IMR-90 (cell line): Measurements from ENCODE around the gene CCDC141. TPM values are rescaled to one million over a fixed set of nuclear protein-coding genes. Genes with fewer than 3 reads are reported as not detected.

Experiments used
- ATAC-seq: fragments of 200-7000 bp; cut with Tn5 transposase; 2 replicates; pipeline ENCODE4 v1.9.1; 2020; ENCODE audit warnings: low read depth, mild to moderate bottlenecking, moderate library complexity
- BruUV-seq: library from RNA; stranded (reverse); fragments of 400-500 nt; replicated peaks from 2 replicates; lab custom pipeline; 2021; lab: Mats Ljungman, UMichigan
- CTCF ChIA-PET: fragments of 300-600 bp; formaldehyde crosslinking; extraction: SDS; loops from one replicate; lab custom pipeline; 2021; ENCODE audit warnings: antibody characterized with exemption; lab: Yijun Ruan, JAX
- POLR2A ChIA-PET: fragments of 300-600 bp; sonication (Branson Sonifier 250); formaldehyde crosslinking; loops from one replicate; lab custom pipeline; 2022; ENCODE audit warnings: antibody characterized with exemption; ENCODE audit not compliant: unreplicated experiment; lab: Charles Lee
- DNase-seq: peaks from one replicate; pipeline ENCODE4 v3.0.0; 2013
- H2AFZ ChIP-seq: replicated peaks from 2 replicates; pipeline ENCODE3; 2013; ENCODE audit warnings: low read length, mild to moderate bottlenecking; ENCODE audit not compliant: poor library complexity
- H2AK5ac ChIP-seq: 2 replicates; pipeline ENCODE4 v1.6.1; 2013; ENCODE audit warnings: low read depth, low read length, inconsistent platforms
- H2AK9ac ChIP-seq: replicated peaks from 2 replicates; pipeline ENCODE3; 2013; ENCODE audit warnings: mild to moderate bottlenecking, low read depth, low read length, moderate library complexity; ENCODE audit not compliant: poor library complexity
- H2BK120ac ChIP-seq: 2 replicates; pipeline ENCODE4 v1.6.1; 2013; ENCODE audit warnings: low read depth, low read length, inconsistent platforms
- H2BK15ac ChIP-seq: 3 replicates; pipeline ENCODE4 v1.6.1; 2013; ENCODE audit warnings: low read depth, low read length, inconsistent platforms
- H2BK20ac ChIP-seq: 2 replicates; pipeline ENCODE4 v1.6.1; 2013; ENCODE audit warnings: low read depth, mild to moderate bottlenecking, inconsistent platforms, low read length, moderate library complexity
- H2BK5ac ChIP-seq: 2 replicates; pipeline ENCODE4 v1.6.1; 2013; ENCODE audit warnings: mild to moderate bottlenecking, low read depth, low read length, inconsistent platforms; ENCODE audit not compliant: poor library complexity, severe bottlenecking
- H3K14ac ChIP-seq: replicated peaks from 2 replicates; pipeline ENCODE4 v1.6.1; 2013; ENCODE audit warnings: low read depth, low read length, inconsistent platforms
- H3K18ac ChIP-seq: 2 replicates; pipeline ENCODE4 v1.6.1; 2013; ENCODE audit warnings: low read depth, low read length, control low read depth
- H3K23ac ChIP-seq: 2 replicates; pipeline ENCODE4 v1.6.1; 2013; ENCODE audit warnings: low read depth, low read length, inconsistent platforms
- H3K27ac ChIP-seq: 2 replicates; pipeline ENCODE4 v1.5.1; 2013; ENCODE audit warnings: mild to moderate bottlenecking, control low read depth, low read length; ENCODE audit not compliant: insufficient read depth
- H3K27me3 ChIP-seq: 2 replicates; pipeline ENCODE4 v1.6.1; 2013; ENCODE audit warnings: low read length; ENCODE audit not compliant: control insufficient read depth, insufficient read depth
- H3K36me3 ChIP-seq: 2 replicates; pipeline ENCODE4 v1.6.1; 2013; ENCODE audit warnings: low read length, mixed read lengths; ENCODE audit not compliant: control insufficient read depth, insufficient read depth
- H3K4ac ChIP-seq: 2 replicates; pipeline ENCODE4 v1.6.1; 2013; ENCODE audit warnings: low read depth, low read length, inconsistent platforms
- H3K4me1 ChIP-seq: 2 replicates; pipeline ENCODE4 v1.6.1; 2013; ENCODE audit warnings: low read length, mixed read lengths; ENCODE audit not compliant: control insufficient read depth, insufficient read depth
- H3K4me2 ChIP-seq: 2 replicates; pipeline ENCODE4 v1.6.1; 2013; ENCODE audit warnings: low read depth, mild to moderate bottlenecking, control low read depth, low read length, moderate library complexity
- H3K4me3 ChIP-seq: 2 replicates; pipeline ENCODE4 v1.5.1; 2013; ENCODE audit warnings: low read depth, mild to moderate bottlenecking, control low read depth, low read length, moderate library complexity; ENCODE audit not compliant: insufficient read depth
- H3K56ac ChIP-seq: 2 replicates; pipeline ENCODE4 v1.6.1; 2013; ENCODE audit warnings: low read length, inconsistent platforms; ENCODE audit not compliant: insufficient read depth; ENCODE audit errors: extremely low read depth
- H3K79me1 ChIP-seq, 2 experiments: 2 replicates each; pipeline ENCODE4 v1.6.1; 2013; ENCODE audit warnings: low read length in 2 of 2, inconsistent platforms in 1 of 2, low read depth in 1 of 2
- H3K9ac ChIP-seq: 2 replicates; pipeline ENCODE4 v1.6.1; 2013; ENCODE audit warnings: low read depth, low read length, control low read depth
- H3K9me1 ChIP-seq: 2 replicates; pipeline ENCODE4 v1.6.1; 2013; ENCODE audit warnings: low read length, inconsistent platforms; ENCODE audit not compliant: insufficient read depth
- H3K9me3 ChIP-seq: 2 replicates; pipeline ENCODE4 v1.6.1; 2013; ENCODE audit warnings: low read length; ENCODE audit not compliant: control insufficient read depth, insufficient read depth
- H4K20me1 ChIP-seq: 2 replicates; pipeline ENCODE4 v1.6.1; 2013; ENCODE audit warnings: low read length, inconsistent platforms; ENCODE audit not compliant: insufficient read depth
- H4K5ac ChIP-seq: 2 replicates; pipeline ENCODE4 v1.6.1; 2013; ENCODE audit warnings: mild to moderate bottlenecking, low read depth, low read length, control low read depth
- H4K8ac ChIP-seq, 2 experiments: 2 replicates each; pipeline ENCODE4 v1.6.1; 2013; ENCODE audit warnings: low read depth in 2 of 2, low read length in 2 of 2, control low read depth in 1 of 2, inconsistent platforms in 1 of 2
- H4K91ac ChIP-seq: 2 replicates; pipeline ENCODE4 v1.6.1; 2013; ENCODE audit warnings: low read depth, low read length, inconsistent platforms; ENCODE audit not compliant: insufficient read depth
- FOS ChIP-seq: fragments of 150-350 bp; IDR thresholded peaks from 2 replicates; pipeline ENCODE4 v1.6.1; 2016; ENCODE audit warnings: low read depth, low read length
- MAFK ChIP-seq: IDR thresholded peaks from 2 replicates; pipeline ENCODE4 v1.6.1; 2012; ENCODE audit warnings: low read depth, low read length, improper control_type of control experiment
- WGBS, 2 experiments: methylation state at CpG; one replicate each; pipeline versions ENCODE4 v1.1.5 to v1.1.7; 2013; ENCODE audit warnings: missing lambda C conversion rate in 2 of 2; ENCODE audit not compliant: insufficient read length in 1 of 2; ENCODE audit errors: extremely low coverage in 2 of 2; 5-methylcytosine and 5-hydroxymethylcytosine counted together
- dilution Hi-C: fragments of 300-500 bp; cut with HindIII; formaldehyde crosslinking; loops from one replicate; pipeline ENCODE4 v1.14.3; 2018; ENCODE audit warnings: low sequenced_read_pairs; ENCODE audit not compliant: unreplicated experiment
- in situ Hi-C: fragments of 300-500 bp; cut with MboI; formaldehyde crosslinking; loops from 3 replicates; pipeline ENCODE4 v1.14.3; 2019; ENCODE audit warnings: low sequenced_read_pairs, inconsistent platforms, mixed read lengths
- intact Hi-C: fragments of 100-400 bp; cut with micrococcal nuclease; formaldehyde crosslinking; loops from 2 replicates; pipeline ENCODE4 v1.10.0; 2022
- polyA plus RNA-seq, 3 experiments: library from polyadenylated mRNA; depleted of rRNA; stranded (reverse); fragments of >200 nt; gene quantifications; 2 replicates each; pipeline ENCODE4 v1.2.3, GENCODE V29; 2012; ENCODE audit warnings: low replicate concordance in 1 of 3
- total RNA-seq: library from RNA; depleted of rRNA; stranded (reverse); fragments of >200 nt; gene quantifications from 2 replicates; pipeline ENCODE4 v1.2.3, GENCODE V29; 2012

CCDC141 gene
- total and polyA plus RNA-seq, 2 of the 4 experiments (the other 2 are of a cell fraction), result not detected

DNA sequence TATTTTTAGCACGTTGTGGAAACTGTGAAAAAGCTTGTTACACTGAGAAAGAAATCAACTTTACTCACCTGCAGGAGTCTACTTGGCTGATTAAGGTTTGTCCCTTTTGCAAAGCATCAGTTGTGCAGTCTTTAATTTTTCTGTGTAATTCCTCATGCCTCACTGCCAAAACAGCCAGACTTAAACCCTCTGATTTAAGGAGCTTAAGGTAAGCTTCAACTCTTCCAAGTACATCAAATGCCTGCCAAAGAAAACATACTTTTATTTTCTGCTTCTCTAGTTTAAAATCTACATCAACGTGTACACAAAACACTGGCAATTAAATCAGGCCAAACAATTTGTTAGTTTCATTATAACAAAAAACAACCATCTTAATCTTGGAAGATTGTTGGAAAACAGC lies 144.7 kb downstream of the CCDC141 start:
- H3K4me2 ChIP-seq, result no peak overlapping the region
- in situ Hi-C loops (no loop called here), intact Hi-C loops (no loop called here), dilution Hi-C loops (no loop called here)
- ATAC-seq (no peak), DNase-seq (no peak)
- no peak overlapping the region for H3K4ac ChIP-seq
- H3K9ac ChIP-seq, result no peak overlapping the region
- H3K14ac ChIP-seq, result no peak overlapping the region
- POLR2A ChIA-PET, result no interaction called here
- WGBS, 2 experiments, result no CpG with 5 or more reads among the region's 2 CpGs
- no peak overlapping the region for H3K27ac ChIP-seq
- no peak overlapping the region for H4K91ac ChIP-seq
- no peak overlapping the region for H2AK9ac ChIP-seq
- no peak overlapping the region for H2BK20ac ChIP-seq
- no peaks in the 10 kb centered on the region for H3K27me3 ChIP-seq
- H3K9me3 ChIP-seq, result no peaks in the 10 kb centered on the region
- H3K4me1 ChIP-seq, result no peaks in the 10 kb centered on the region
- H4K5ac ChIP-seq, result no peak overlapping the region
- no peak overlapping the region for H2AFZ ChIP-seq
- H2BK15ac ChIP-seq, result no peak overlapping the region
- no TSS peak for BruUV-seq
- no peaks in the 10 kb centered on the region for H4K20me1 ChIP-seq
- no peak overlapping the region for H2AK5ac ChIP-seq
- no peaks in the 10 kb centered on the region for H3K36me3 ChIP-seq
- TF ChIP-seq FOS, result no peak
- no peak for TF ChIP-seq MAFK
- H4K8ac ChIP-seq, result no peak overlapping the region
- H3K79me1 ChIP-seq, result no peaks in the 10 kb centered on the region
- no peak overlapping the region for H2BK120ac ChIP-seq
- H3K9me1 ChIP-seq, result no peaks in the 10 kb centered on the region
- CTCF ChIA-PET, result interaction anchor here (1.6 kb wide), 1 partner anchor 14 kb away, joined by 5 read pairs; no protein-coding TSS in a partner anchor
- H3K23ac ChIP-seq, result no peak overlapping the region
- H2BK5ac ChIP-seq, result no peak overlapping the region
- H3K4me3 ChIP-seq, result no peak overlapping the region
- H3K56ac ChIP-seq, result no peak overlapping the region
- H3K18ac ChIP-seq, result no peak overlapping the region
